RWPE2 (cell line): ENCODE results near the gene DNAL4.

Experiments
- ATAC-seq: fragments of 200-7000 bp; cut with Tn5 transposase; 3 replicates; pipeline ENCODE4 v1.9.1; 2021; ENCODE audit warnings: low read depth
- DNase-seq: peaks from one replicate; pipeline ENCODE4 v3.0.0-alpha.2; 2020; ENCODE audit warnings: low spot score
- H3K27ac ChIP-seq: fragments of 450-650 bp; 2 replicates; pipeline ENCODE4 v1.5.1; 2017; ENCODE audit warnings: mild to moderate bottlenecking; ENCODE audit not compliant: poor library complexity, severe bottlenecking
- H3K27me3 ChIP-seq: fragments of 250-450 bp; sonication (Bioruptor Pico); 2 replicates; pipeline ENCODE4 v1.5.1; 2021; ENCODE audit warnings: mild to moderate bottlenecking, moderate library complexity; ENCODE audit not compliant: insufficient read depth, poor library complexity, severe bottlenecking
- H3K36me3 ChIP-seq: fragments of 250-450 bp; sonication (Bioruptor Pico); 2 replicates; pipeline ENCODE4 v1.5.1; 2020; ENCODE audit warnings: low read depth, mild to moderate bottlenecking, moderate library complexity
- H3K4me1 ChIP-seq: fragments of 250-450 bp; sonication (Bioruptor Pico); 2 replicates; pipeline ENCODE4 v1.5.1; 2021; ENCODE audit warnings: mild to moderate bottlenecking, moderate library complexity; ENCODE audit not compliant: insufficient read depth, poor library complexity, severe bottlenecking
- H3K4me3 ChIP-seq: fragments of 250-450 bp; sonication (Bioruptor Pico); 2 replicates; pipeline ENCODE4 v1.5.1; 2021; ENCODE audit warnings: mild to moderate bottlenecking, moderate library complexity; ENCODE audit not compliant: severe bottlenecking
- H3K9me3 ChIP-seq: fragments of 250-450 bp; sonication (Bioruptor Pico); 2 replicates; pipeline ENCODE4 v1.5.1; 2021; ENCODE audit warnings: mild to moderate bottlenecking, moderate library complexity; ENCODE audit not compliant: severe bottlenecking
- TF ChIP-seq, protein P1 (sequence below): fragments of 450-650 bp; IDR thresholded peaks from one replicate; pipeline ENCODE4 v1.5.1; 2017; ENCODE audit warnings: mild to moderate bottlenecking, moderate library complexity; ENCODE audit not compliant: poor library complexity, severe bottlenecking

Gene DNAL4

DNA sequence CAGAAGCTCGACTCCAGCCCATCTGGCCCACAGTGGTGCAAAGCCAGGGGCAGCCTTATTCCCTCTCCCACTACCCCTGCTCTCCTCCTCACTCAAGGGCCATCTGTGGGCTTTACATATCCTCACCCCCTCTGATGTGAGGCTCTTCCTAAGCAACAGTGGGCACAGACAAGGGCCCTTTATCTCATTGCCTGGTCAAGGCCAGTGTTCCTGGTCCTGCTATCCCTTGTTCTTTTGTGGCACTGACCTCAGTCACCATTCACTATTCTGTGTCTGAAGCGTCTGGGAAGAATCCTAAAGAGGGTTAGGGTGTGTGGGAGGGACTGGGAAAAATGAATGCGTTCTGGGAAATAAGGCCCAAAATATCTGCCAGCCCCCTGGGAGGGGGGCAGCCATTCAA is 7.3 kb downstream of the DNAL4 start:
- Histone ChIP-seq H3K4me1 (no peaks in the 10 kb centered on the region), H3K27ac (no peak overlapping the region), H3K36me3 (no peaks in the 10 kb centered on the region), H3K4me3 (no peak overlapping the region), H3K9me3 (no peaks in the 10 kb centered on the region), H3K27me3 (no peaks in the 10 kb centered on the region)
- DNase-seq (no peak), ATAC-seq (no peak)
- TF ChIP-seq, protein P1, sequence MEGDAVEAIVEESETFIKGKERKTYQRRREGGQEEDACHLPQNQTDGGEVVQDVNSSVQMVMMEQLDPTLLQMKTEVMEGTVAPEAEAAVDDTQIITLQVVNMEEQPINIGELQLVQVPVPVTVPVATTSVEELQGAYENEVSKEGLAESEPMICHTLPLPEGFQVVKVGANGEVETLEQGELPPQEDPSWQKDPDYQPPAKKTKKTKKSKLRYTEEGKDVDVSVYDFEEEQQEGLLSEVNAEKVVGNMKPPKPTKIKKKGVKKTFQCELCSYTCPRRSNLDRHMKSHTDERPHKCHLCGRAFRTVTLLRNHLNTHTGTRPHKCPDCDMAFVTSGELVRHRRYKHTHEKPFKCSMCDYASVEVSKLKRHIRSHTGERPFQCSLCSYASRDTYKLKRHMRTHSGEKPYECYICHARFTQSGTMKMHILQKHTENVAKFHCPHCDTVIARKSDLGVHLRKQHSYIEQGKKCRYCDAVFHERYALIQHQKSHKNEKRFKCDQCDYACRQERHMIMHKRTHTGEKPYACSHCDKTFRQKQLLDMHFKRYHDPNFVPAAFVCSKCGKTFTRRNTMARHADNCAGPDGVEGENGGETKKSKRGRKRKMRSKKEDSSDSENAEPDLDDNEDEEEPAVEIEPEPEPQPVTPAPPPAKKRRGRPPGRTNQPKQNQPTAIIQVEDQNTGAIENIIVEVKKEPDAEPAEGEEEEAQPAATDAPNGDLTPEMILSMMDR = no peak

DNA sequence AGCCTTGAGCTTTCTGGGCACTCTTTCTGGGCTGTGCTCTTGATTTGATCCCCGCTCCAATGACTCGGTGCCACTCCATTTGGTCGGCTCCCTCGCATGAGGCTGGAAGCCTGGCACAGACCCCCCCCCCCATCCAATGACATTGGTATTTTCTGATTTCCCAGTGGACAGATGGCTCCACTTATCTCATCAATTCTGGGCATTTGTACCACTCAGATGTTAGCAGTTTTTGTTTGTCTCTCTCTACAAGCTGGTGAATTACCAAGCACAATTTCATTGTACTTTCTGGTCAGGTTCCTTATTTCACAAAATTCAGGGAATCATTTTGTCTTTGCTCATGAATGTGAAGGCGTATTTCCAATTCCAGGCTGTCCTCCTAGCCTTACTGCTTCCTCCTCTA is 9.1 kb downstream of the DNAL4 start:
- Histone ChIP-seq H3K4me1 (no peaks in the 10 kb centered on the region), H3K4me3 (no peak overlapping the region), H3K36me3 (no peaks in the 10 kb centered on the region), H3K27ac (no peak overlapping the region), H3K27me3 (no peaks in the 10 kb centered on the region), H3K9me3 (no peaks in the 10 kb centered on the region)
- TF ChIP-seq, protein P1 = no peak
- ATAC-seq (no peak), DNase-seq (no peak)

DNA sequence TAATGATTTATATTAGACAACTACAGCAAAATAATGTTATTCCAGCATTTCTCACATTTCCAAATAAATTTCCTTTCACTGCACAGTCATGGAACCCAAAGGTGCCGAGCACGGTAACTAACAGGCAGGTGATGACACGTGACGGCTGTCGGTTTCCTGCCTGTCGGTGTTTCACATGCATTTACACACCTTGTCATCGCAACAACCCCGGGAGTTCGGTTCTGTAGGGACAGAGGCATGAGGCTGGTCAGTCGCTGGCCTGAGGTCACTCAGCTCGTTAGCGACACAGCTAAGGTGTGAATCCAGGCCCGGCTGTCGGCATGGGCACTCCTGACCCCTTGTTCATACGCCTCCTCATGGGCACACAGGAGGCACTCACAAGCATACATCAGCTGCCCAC is 9.9 kb downstream of the DNAL4 start:
- H3K4me1 ChIP-seq = no peaks in the 10 kb centered on the region
- ATAC-seq (no peak), DNase-seq (no peak)

DNA sequence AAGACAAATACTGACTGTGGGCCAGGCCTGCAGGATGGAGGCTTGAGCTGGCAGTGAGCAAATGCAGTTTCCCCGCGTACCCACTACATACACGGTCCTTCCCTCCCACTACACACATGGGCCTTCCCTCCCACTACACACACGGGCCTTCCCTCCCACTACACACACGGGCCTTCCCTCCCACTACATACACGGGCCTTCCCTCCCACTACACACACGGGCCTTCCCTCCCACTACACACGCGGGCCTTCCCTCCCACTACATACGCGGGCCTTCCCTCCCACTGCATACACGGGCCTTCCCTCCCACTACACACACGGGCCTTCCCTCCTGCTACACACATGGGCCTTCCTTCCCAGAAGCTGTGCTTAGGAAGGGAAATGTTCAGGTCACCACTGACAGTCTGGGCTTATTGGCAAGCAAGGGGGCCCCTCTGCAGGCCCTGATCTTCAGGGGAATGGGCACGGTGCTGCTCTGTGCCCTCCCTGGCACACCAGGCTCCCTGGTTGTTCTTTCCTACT is 10.8 kb downstream of the DNAL4 start:
- Histone ChIP-seq H3K27me3 (no peaks in the 10 kb centered on the region), H3K9me3 (no peaks in the 10 kb centered on the region), H3K4me1 (no peaks in the 10 kb centered on the region), H3K36me3 (no peaks in the 10 kb centered on the region), H3K4me3 (no peak overlapping the region), H3K27ac (no peak overlapping the region)
- ATAC-seq (no peak), DNase-seq (no peak)
- TF ChIP-seq, protein P1 = no peak

More for the DNA sequence above, 9.9 kb downstream of the DNAL4 start:
- no peak overlapping the region for H3K27ac ChIP-seq
- H3K27me3 ChIP-seq = no peaks in the 10 kb centered on the region
- H3K9me3 ChIP-seq = no peaks in the 10 kb centered on the region
- TF ChIP-seq, protein P1 = no peak
- no peak overlapping the region for H3K4me3 ChIP-seq
- H3K36me3 ChIP-seq = no peaks in the 10 kb centered on the region

DNA sequence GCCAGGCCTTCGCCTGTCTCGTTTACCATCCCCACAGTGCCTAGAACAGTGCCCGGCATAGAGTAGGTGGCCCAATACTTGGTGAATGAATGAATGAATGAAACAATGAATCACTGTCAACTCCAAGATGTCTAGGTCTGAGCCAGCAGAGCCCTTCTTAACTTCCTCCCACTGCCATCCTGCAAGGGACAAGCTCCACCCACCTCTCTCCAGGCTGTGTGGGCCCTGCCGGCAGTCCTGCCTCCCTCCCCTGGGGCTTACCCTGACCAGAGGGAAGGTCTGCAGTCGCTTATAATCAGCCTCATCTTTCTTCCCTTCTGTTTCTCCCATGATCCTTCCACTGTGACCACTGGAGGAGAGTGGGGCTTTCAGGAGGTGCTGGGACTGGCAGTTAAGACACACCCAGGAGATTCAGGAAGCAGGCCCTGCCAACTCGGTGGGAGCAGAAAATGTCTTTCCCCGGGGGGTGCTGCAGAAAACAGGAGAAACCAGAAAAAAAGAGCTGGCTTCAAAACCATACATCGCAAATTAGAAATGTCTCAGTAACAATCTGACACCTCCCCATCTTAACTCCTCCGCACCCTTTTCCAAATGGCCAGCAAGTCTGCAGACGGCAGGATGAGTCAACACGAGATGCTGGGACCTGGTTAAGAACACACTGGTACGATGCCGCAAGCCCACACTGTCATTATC is 11.4 kb downstream of the DNAL4 start:
- Histone ChIP-seq H3K27ac (no peak overlapping the region), H3K36me3 (no peaks in the 10 kb centered on the region), H3K4me3 (no peak overlapping the region), H3K9me3 (no peaks in the 10 kb centered on the region), H3K4me1 (no peaks in the 10 kb centered on the region), H3K27me3 (no peaks in the 10 kb centered on the region)
- ATAC-seq (no peak), DNase-seq (no peak)
- TF ChIP-seq, protein P1 = no peak
